GM23338 (cell line): Measurements from ENCODE around the gene UCKL1.
A peak's percentile ranks its signal among the peaks of the same experiment; 100 is the strongest.

Experiments used
- CREB1 ChIP-seq: fragments of 250-450 bp; sonication (Bioruptor Pico); IDR thresholded peaks from 2 replicates; pipeline ENCODE4 v1.5.0; 2020; ENCODE audit warnings: low read depth, mild to moderate bottlenecking, moderate library complexity
- CTCF ChIP-seq, 2 experiments: fragments of 200-600 bp in 1 of 2; sonication (generic) in 1 of 2; conservative IDR thresholded peaks; 2 replicates each; pipeline versions ENCODE4 v1.5.1 to v1.6.1; 2016 to 2017; ENCODE audit warnings: antibody characterized with exemption in 2 of 2, low read depth in 2 of 2, mild to moderate bottlenecking in 2 of 2, moderate library complexity in 1 of 2
- EZH2 ChIP-seq: fragments of 200-600 bp; sonication (generic); IDR thresholded peaks from one replicate; pipeline ENCODE4 v1.8.0; 2017; ENCODE audit warnings: antibody characterized with exemption, mild to moderate bottlenecking, low read depth; ENCODE audit not compliant: unreplicated experiment
- EZH2phosphoT487 ChIP-seq: fragments of 200-600 bp; sonication (generic); IDR thresholded peaks from one replicate; pipeline ENCODE4 v1.8.1; 2018; ENCODE audit warnings: antibody characterized with exemption; ENCODE audit not compliant: unreplicated experiment
- NANOG ChIP-seq: IDR thresholded peaks from 2 replicates; pipeline ENCODE4 v1.6.1; 2016; ENCODE audit warnings: antibody characterized with exemption, borderline replicate concordance
- POLR2AphosphoS5 ChIP-seq: IDR thresholded peaks from 2 replicates; pipeline ENCODE4 v1.6.1; 2016; ENCODE audit warnings: antibody characterized with exemption, low read depth
- ZNF114 ChIP-seq: fragments of 250-450 bp; sonication (Bioruptor Pico); IDR thresholded peaks from 2 replicates; pipeline ENCODE4 v1.5.0; 2020; ENCODE audit warnings: mild to moderate bottlenecking, moderate library complexity
- TF ChIP-seq, protein P1 (sequence below): IDR thresholded peaks from one replicate; pipeline ENCODE4 v1.6.1; 2018; ENCODE audit warnings: antibody characterized with exemption; ENCODE audit not compliant: unreplicated experiment

- TF ChIP-seq CTCF (conservative IDR thresholded peaks at IDR 0.05; ENCODE audit: low read depth in 2 of 2) (peak; percentile 68 to 72), POLR2AphosphoS5 (no peak), EZH2phosphoT487 (no peak), ZNF114 (CRISPR knock-in tag) (no peak), EZH2 (no peak), CREB1 (CRISPR knock-in tag) (no peak), NANOG (no peak)
- TF ChIP-seq, protein P1, sequence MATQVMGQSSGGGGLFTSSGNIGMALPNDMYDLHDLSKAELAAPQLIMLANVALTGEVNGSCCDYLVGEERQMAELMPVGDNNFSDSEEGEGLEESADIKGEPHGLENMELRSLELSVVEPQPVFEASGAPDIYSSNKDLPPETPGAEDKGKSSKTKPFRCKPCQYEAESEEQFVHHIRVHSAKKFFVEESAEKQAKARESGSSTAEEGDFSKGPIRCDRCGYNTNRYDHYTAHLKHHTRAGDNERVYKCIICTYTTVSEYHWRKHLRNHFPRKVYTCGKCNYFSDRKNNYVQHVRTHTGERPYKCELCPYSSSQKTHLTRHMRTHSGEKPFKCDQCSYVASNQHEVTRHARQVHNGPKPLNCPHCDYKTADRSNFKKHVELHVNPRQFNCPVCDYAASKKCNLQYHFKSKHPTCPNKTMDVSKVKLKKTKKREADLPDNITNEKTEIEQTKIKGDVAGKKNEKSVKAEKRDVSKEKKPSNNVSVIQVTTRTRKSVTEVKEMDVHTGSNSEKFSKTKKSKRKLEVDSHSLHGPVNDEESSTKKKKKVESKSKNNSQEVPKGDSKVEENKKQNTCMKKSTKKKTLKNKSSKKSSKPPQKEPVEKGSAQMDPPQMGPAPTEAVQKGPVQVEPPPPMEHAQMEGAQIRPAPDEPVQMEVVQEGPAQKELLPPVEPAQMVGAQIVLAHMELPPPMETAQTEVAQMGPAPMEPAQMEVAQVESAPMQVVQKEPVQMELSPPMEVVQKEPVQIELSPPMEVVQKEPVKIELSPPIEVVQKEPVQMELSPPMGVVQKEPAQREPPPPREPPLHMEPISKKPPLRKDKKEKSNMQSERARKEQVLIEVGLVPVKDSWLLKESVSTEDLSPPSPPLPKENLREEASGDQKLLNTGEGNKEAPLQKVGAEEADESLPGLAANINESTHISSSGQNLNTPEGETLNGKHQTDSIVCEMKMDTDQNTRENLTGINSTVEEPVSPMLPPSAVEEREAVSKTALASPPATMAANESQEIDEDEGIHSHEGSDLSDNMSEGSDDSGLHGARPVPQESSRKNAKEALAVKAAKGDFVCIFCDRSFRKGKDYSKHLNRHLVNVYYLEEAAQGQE = no peak
Observed at GRCh38 chr20:63934271-63935068, 21.7 kb downstream of the UCKL1 start.
